ENCODE results near the gene NR1D1.

DNA sequence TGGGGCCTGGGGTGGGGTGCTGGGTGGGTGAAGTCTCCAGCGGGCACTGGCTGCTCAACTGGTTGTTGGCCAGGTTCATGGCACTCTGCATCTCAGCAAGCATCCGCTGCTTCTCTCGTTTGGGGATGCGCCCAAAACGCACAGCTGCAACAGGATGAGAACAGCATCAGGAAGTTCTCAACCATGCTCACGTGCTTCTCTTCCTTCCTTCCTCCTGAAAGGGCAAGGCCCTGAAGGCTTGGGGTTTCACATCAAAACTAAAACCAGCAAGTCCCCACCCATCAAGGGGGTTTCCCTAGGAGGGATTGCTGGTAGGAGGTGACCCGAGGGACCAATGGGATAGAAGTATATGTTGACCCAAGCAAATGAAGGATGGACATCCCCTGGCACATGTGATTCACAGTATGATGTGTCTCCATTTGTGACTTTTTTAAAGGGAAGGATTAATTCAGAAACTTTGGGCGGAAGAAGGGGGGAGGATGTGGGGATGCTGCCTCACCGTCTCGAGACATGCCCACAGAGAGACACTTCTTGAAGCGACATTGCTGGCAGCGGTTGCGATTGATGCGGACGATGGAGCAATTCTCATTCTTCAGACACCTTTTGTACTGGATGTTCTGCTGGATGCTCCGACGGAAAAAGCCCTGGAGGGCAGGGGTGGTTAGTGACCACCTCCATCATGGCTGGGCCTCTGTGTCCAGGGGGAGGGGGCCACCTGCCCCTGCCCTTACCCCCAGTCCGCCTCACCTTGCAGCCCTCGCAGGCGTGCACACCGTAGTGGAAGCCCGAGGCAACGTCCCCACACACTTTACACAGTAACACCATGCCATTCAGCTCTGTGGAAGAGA lies 4.2 kb downstream of the NR1D1 start:
- TF ChIP-seq POLR2AphosphoS5 (IDR thresholded peaks at IDR 0.05; ENCODE audit: low read depth, low read length), result no peak
- TF ChIP-seq, protein P1, sequence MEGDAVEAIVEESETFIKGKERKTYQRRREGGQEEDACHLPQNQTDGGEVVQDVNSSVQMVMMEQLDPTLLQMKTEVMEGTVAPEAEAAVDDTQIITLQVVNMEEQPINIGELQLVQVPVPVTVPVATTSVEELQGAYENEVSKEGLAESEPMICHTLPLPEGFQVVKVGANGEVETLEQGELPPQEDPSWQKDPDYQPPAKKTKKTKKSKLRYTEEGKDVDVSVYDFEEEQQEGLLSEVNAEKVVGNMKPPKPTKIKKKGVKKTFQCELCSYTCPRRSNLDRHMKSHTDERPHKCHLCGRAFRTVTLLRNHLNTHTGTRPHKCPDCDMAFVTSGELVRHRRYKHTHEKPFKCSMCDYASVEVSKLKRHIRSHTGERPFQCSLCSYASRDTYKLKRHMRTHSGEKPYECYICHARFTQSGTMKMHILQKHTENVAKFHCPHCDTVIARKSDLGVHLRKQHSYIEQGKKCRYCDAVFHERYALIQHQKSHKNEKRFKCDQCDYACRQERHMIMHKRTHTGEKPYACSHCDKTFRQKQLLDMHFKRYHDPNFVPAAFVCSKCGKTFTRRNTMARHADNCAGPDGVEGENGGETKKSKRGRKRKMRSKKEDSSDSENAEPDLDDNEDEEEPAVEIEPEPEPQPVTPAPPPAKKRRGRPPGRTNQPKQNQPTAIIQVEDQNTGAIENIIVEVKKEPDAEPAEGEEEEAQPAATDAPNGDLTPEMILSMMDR (IDR thresholded peaks at IDR 0.05), result no peak
- TF ChIP-seq, protein P2, sequence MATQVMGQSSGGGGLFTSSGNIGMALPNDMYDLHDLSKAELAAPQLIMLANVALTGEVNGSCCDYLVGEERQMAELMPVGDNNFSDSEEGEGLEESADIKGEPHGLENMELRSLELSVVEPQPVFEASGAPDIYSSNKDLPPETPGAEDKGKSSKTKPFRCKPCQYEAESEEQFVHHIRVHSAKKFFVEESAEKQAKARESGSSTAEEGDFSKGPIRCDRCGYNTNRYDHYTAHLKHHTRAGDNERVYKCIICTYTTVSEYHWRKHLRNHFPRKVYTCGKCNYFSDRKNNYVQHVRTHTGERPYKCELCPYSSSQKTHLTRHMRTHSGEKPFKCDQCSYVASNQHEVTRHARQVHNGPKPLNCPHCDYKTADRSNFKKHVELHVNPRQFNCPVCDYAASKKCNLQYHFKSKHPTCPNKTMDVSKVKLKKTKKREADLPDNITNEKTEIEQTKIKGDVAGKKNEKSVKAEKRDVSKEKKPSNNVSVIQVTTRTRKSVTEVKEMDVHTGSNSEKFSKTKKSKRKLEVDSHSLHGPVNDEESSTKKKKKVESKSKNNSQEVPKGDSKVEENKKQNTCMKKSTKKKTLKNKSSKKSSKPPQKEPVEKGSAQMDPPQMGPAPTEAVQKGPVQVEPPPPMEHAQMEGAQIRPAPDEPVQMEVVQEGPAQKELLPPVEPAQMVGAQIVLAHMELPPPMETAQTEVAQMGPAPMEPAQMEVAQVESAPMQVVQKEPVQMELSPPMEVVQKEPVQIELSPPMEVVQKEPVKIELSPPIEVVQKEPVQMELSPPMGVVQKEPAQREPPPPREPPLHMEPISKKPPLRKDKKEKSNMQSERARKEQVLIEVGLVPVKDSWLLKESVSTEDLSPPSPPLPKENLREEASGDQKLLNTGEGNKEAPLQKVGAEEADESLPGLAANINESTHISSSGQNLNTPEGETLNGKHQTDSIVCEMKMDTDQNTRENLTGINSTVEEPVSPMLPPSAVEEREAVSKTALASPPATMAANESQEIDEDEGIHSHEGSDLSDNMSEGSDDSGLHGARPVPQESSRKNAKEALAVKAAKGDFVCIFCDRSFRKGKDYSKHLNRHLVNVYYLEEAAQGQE (IDR thresholded peaks at IDR 0.05; ENCODE audit: insufficient read depth in 1 of 2, low read depth in 2 of 2, low read length in 1 of 2), result no peak
- no peak for TF ChIP-seq TCF7L2 (IDR thresholded peaks at IDR 0.05; ENCODE audit: low read depth, low read length)
- TF ChIP-seq SIN3A (IDR thresholded peaks at IDR 0.05; ENCODE audit: borderline replicate concordance, insufficient read depth, low read depth, low read length), result no peak
